Dermis blood vessel endothelial cell (primary cell): ENCODE results near the gene HGD. TPM values are rescaled to one million over a fixed set of nuclear protein-coding genes. Genes with fewer than 3 reads are reported as not detected.

ENCODE experiments used
- DNase-seq: peaks from one replicate; pipeline ENCODE4 v3.0.0; 2010
- total RNA-seq: library from RNA; depleted of rRNA; stranded (reverse); fragments of >200 nt; gene quantifications from 2 replicates; pipeline ENCODE4 v1.2.3, GENCODE V29; 2014

The HGD gene, protein sequence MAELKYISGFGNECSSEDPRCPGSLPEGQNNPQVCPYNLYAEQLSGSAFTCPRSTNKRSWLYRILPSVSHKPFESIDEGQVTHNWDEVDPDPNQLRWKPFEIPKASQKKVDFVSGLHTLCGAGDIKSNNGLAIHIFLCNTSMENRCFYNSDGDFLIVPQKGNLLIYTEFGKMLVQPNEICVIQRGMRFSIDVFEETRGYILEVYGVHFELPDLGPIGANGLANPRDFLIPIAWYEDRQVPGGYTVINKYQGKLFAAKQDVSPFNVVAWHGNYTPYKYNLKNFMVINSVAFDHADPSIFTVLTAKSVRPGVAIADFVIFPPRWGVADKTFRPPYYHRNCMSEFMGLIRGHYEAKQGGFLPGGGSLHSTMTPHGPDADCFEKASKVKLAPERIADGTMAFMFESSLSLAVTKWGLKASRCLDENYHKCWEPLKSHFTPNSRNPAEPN
- 0.60 and 2.4 TPM in 2 replicates for total RNA-seq

- DNase-seq = no peak
Observed at GRCh38 chr3:120682095-120682681, at the start of gene HGD. Gene HGD (minus strand): TSS chr3:120682239. CDS start chr3:120682111, 128 bp downstream.

DNA sequence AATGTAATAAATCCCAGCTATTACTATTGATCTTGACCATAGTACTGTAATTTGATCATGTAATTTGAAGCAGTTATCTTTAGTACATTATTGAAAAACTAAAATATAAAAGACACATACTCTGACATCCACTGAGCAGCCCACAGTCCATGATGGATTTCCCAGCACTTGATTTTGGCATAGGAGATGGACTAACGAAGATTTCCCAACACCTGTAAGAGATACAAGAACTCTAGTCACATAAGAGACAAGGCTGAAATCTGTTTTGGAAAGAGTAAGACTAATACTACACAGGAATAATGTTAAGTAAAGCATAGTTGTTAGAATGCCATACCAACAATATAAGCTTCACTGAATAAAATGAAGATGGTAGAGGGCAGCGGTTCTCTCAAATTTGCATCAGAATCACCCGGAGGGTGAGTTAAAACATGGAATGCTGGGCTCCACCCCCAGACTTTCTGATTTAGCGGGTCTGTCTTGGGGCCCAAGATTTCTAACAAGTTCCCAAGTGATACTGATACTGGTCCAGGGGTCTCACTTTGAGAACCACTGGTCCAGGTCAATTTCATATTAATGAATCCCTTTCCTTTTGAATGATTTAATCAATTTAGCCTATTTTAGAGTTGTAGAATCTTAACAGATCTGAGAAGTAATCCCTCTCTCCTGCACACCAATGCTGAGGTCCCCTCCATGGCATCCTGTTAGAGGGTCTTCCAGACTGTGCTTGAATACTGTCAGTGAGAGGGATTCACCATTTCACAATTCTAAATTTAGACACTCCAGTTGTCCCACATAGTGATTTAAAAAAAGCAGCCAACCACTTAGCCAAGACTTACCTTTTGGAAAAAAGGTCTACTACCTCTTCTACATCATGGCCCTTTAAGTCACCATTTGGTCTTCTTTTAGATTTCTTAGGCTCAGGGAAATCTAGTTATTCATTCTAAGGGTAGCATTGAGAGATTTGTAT, 48.8 kb upstream of the HGD start:
- DNase-seq = no peak

DNA sequence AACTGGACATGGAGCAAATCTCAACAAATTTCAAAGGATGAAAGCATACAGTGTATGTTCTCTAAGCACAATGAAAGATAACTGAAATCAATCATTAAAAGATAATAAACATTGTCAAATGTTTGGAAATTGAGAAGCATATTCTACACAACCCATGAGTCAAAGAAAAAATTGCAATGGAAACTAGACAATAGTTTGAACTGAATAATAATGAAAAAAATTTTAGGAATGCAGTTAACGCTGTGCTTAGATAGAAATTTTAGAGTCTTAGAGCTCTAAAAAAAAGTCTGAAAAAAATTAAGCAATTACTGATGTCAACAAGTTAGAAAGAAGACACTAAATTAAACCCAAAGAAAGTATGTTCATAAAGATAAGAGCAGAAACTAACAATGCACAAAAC, 44.8 kb upstream of the HGD start:
- DNase-seq = no peak

GRCh38 chr3:120719167-120719834, 37.3 kb upstream of the HGD start:
- peak; percentile 10 for DNase-seq

- DNase-seq = no peak
Observed at GRCh38 chr3:120713262-120713661, 31.2 kb upstream of the HGD start.

- no peak for DNase-seq
Observed at GRCh38 chr3:120710369-120710768, 28.3 kb upstream of the HGD start.

DNA sequence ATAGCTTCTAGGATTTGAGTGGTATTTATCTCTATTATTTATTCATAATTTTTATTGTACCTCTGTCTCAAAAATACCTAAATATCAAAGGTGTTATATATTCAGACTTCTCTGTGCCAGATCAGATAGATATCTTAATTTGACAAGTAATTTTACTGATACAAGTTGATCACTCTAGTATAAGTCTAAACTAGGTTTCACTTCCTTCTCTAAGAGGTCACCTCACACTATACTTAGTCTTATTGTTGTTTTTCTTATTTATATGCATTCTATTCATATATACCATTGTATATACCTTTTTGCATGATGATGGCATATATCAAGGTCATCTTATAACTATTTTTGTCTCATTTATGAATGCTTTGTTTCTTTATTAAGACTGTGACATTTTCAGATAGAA, 26.4 kb upstream of the HGD start:
- no peak for DNase-seq

DNA sequence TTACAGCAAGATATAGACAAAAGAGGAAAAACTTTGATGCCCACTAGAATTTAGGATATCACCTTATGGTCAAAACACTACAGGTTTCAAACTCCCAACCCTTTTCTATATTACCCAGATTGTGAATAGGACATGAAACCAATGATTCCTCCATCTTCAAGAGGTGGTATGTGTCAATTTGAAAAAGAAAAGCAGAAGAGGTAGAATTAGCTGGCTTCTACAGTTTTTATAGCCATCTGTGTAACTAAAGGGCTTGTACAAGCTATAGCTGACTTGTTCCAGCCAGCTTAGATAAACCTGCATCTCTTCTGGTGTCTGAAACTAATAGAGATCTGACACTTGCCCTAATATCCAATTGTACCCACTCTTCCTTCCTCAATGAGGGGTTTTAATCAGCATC, 24.9 kb upstream of the HGD start:
- no peak for DNase-seq

DNA sequence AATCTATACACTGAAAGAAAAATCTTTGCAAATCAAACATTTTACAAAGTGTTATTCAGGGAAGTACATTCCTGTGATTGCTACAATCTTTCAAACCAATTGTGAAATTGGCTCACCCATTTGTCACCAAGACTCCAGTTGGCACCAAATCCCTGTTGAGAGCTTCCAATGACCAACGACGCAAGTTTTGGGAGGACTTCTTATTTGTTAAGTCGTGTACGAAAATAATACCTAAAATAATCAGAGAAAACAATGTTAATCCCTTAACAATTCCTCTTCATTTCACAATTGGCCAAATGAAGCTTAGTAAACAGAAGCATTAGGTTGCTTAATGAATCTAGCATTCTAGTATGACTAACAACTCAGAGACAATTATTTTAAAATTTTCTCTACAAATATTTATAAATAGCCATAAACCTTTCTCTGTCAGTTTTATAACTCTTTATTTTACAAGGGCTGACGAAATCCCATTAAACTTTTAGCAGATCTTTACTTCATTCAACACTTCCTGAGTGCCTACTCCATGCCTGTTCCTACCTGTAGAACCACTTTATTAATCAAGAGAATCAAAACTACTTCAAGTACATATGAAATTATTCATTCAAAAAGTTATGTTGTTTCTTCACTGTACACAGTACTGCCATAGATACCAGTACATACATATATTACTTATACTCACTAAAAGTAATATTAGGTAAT, 24.0 kb upstream of the HGD start:
- DNase-seq = no peak

GRCh38 chr3:120699333-120699732, 17.3 kb upstream of the HGD start:
- no peak for DNase-seq

DNA sequence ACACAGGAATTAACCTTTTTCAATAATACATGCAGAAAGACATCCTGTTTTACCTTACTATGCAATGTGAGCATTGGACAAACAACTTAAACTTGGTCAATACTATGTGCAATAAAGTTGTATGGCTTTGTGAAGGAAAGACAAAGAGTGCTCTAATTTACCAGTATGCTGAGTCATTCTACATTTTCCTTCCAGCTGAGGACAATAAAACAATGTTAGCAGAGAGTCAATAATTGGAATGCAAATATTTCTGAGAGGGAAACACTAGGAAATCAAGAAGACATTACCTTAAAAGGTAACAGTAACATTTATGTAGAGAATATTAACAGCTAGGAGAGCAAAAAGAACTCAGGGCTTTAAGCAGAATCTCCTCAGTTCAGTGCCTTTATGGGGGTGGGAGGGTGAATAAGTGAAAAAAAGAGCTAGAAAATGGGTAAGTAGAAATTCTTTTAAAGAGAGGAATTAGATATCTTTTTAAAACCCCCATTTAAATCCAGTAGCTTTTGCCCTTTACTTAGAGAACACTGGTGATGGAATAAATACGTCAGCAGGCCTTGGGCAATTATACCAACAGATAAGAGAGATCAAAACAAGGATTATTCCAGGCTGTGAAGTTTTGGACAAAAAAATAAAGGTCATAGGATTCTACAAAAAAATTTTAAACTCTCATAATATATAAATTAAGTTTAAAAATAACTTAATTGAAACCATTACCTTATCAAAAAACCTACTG, 11.6 kb upstream of the HGD start:
- DNase-seq = peak; percentile 82

- no peak for DNase-seq
Observed at GRCh38 chr3:120689395-120689794, 7.4 kb upstream of the HGD start.

DNA sequence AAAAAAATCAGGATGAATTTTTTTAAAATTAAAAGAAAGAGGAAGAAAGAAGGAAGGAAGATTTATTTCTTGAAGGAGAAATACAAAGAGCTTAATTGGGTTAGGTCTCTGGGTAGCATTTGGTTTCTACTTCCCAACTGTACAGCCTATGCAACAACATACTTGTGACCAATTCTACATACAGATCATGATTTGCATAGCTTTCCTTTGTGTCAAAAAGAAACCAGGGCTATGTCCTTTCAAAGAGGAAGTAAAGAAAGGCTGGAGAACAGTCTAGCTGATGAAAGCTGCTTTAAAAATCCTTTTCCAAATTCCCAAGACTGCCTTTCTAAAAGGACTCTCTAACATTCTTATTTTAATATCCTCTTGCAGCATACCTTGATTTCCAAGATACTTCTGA, 6.1 kb upstream of the HGD start:
- DNase-seq = no peak

- DNase-seq = no peak
Observed at GRCh38 chr3:120685411-120685810, 3.4 kb upstream of the HGD start.

GRCh38 chr3:120684896-120685295, 2.9 kb upstream of the HGD start:
- peak; percentile 51 for DNase-seq

DNA sequence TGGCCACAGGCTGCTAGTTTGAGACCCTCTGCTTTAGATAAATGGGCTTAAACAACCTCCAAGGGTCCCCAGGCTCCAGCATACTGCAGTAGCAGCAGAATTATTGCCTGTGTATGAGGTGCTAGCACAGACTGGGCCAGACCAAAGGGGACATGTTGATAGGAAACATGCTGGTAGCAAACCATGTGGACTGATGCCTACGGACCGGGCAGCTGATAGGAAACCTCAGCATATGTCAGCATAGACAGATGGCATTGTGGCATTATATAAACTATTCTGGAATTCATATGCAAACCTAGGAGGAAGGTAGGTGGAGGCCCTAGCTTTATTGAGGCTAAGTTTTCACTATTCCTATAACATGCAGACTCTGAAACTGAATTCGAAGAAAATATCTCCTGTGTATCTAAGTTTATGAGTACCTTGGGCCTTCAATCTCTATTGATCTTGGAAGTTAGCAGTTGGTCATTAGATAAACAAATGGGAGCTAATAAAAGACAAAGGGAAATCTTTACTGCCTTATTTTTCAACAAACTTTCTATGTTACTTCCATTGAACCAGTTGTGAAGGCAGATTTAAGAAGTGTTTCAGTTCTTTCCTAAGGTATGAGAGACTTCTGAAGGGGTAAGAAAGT, 1.7 kb upstream of the HGD start:
- no peak for DNase-seq

DNA sequence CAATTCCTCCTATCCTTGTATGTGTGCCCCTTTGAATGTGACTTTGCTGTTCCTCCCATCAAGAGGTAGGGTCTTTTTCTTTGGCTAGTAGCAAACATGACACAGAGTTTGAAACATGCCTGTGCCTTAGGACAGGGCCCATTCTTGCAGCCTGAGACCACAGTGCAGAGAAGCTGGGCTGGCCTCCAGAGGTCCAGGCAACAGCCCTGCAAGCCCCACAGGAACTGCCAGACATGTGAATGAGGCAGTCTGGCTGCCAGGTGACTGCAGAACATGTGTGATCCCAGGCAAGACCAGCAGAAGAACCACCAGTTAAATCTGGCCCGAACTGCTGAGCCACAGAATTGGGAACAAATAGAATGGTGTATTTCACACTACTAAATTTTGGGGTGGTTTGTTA, 1.2 kb upstream of the HGD start:
- DNase-seq = no peak

GRCh38 chr3:120681506-120682038, 467 bp downstream of the HGD start:
- no peak for DNase-seq

- DNase-seq = no peak
Observed at GRCh38 chr3:120681018-120681417, 1.0 kb downstream of the HGD start.

GRCh38 chr3:120680193-120680894, 1.7 kb downstream of the HGD start:
- DNase-seq = no peak
